GM12878 (cell line): ENCODE measurements around the gene MACROD2. TPM values are rescaled to one million over a fixed set of nuclear protein-coding genes. Genes with fewer than 3 reads are reported as not detected.

Source experiments
- ATAC-seq: fragments of 200-7000 bp; cut with Tn5 transposase; 3 replicates; pipeline ENCODE4 v1.9.1; 2020; ENCODE audit warnings: mild to moderate bottlenecking, moderate library complexity
- BruUV-seq: library from RNA; stranded (reverse); fragments of 400-500 nt; replicated peaks from 2 replicates; lab custom pipeline; 2021; lab: Mats Ljungman, UMichigan
- CTCF ChIA-PET: fragments of 300-600 bp; sonication (Branson Sonifier 250); formaldehyde crosslinking; extraction: SDS; loops from one replicate; lab custom pipeline; 2021; ENCODE audit warnings: inconsistent platforms; lab: Yijun Ruan, JAX
- POLR2A ChIA-PET: fragments of 350-600 bp; formaldehyde crosslinking; extraction: SDS; loops from one replicate; lab custom pipeline; 2021; ENCODE audit warnings: inconsistent platforms; lab: Charles Lee
- RAD21 ChIA-PET: fragments of 300-600 bp; sonication (Branson Sonifier 250); formaldehyde crosslinking; loops from one replicate; lab custom pipeline; 2023; ENCODE audit warnings: antibody characterized with exemption; ENCODE audit not compliant: unreplicated experiment; lab: Charles Lee
- SMC1A ChIA-PET: fragments of 300-600 bp; sonication (Branson Sonifier 250); formaldehyde crosslinking; loops from one replicate; lab custom pipeline; 2023; ENCODE audit not compliant: unreplicated experiment, uncharacterized antibody; lab: Charles Lee
- DNase-seq: peaks from one replicate; pipeline ENCODE4 v3.0.0-alpha.2; 2011; ENCODE audit warnings: low read depth, low spot score
- FAIRE-seq: peaks from 3 replicates; lab custom pipeline; 2011; peaks lifted over from hg19 to GRCh38; lab: Jason Lieb, UNC
- H2AFZ ChIP-seq: 2 replicates; pipeline ENCODE4 v1.6.0; 2011; ENCODE audit warnings: low read depth, low read length, control low read depth; ENCODE audit not compliant: control insufficient read depth
- H3K27ac ChIP-seq: 2 replicates; pipeline ENCODE4 v1.5.1; 2011; ENCODE audit warnings: control low read depth; ENCODE audit not compliant: control insufficient read depth, insufficient read depth
- H3K27me3 ChIP-seq, 2 experiments: replicated peaks in 1 of 2; 2 replicates each; pipeline versions ENCODE4 v1.6.0 to v1.6.1; 2011; ENCODE audit warnings: low read length in 1 of 2; ENCODE audit not compliant: control insufficient read depth in 2 of 2, insufficient read depth in 2 of 2
- H3K36me3 ChIP-seq, 2 experiments: 2 replicates each; pipeline ENCODE4 v1.5.1; 2011; ENCODE audit warnings: low read length in 1 of 2; ENCODE audit not compliant: control insufficient read depth in 2 of 2, insufficient read depth in 2 of 2
- H3K4me1 ChIP-seq: 2 replicates; pipeline ENCODE4 v1.6.1; 2011; ENCODE audit warnings: mild to moderate bottlenecking, low read length, moderate library complexity, mixed read lengths; ENCODE audit not compliant: control insufficient read depth, insufficient read depth
- H3K4me2 ChIP-seq: 2 replicates; pipeline ENCODE4 v1.6.0; 2011; ENCODE audit warnings: control low read depth; ENCODE audit not compliant: control insufficient read depth, insufficient read depth
- H3K4me3 ChIP-seq: fragments of 200-600 bp; sonication (generic); 2 replicates; pipeline ENCODE4 v1.5.1; 2016
- H3K79me2 ChIP-seq: 2 replicates; pipeline ENCODE4 v1.6.0; 2011; ENCODE audit warnings: low read length; ENCODE audit not compliant: control insufficient read depth, insufficient read depth
- H3K9ac ChIP-seq: 2 replicates; pipeline ENCODE4 v1.8.0; 2011; ENCODE audit warnings: low read length, control low read depth, mixed read lengths; ENCODE audit not compliant: control insufficient read depth, insufficient read depth
- H3K9me3 ChIP-seq: replicated peaks from 3 replicates; pipeline ENCODE4 v1.5.1; 2011; ENCODE audit warnings: mild to moderate bottlenecking, low read length; ENCODE audit not compliant: control insufficient read depth, insufficient read depth
- H4K20me1 ChIP-seq: 2 replicates; pipeline ENCODE4 v1.6.0; 2011; ENCODE audit not compliant: control insufficient read depth, insufficient read depth
- ASH2L ChIP-seq: fragments of 300-600, 200-600 bp; sonication (generic); IDR thresholded peaks from 2 replicates; pipeline ENCODE4 v1.6.1; 2017; ENCODE audit warnings: low read depth, mild to moderate bottlenecking, borderline replicate concordance
- SPI1 ChIP-seq: IDR thresholded peaks from 2 replicates; pipeline ENCODE4 v1.6.1; 2011; ENCODE audit warnings: low read depth, mild to moderate bottlenecking, low read length, moderate library complexity, borderline replicate concordance; ENCODE audit not compliant: insufficient read depth
- WGBS: methylation state at CpG from one replicate; pipeline ENCODE4 v1.1.6; 2016; ENCODE audit warnings: low lambda C conversion rate; ENCODE audit not compliant: insufficient replicate concordance, insufficient coverage; ENCODE audit errors: missing lambda C conversion rate; 5-methylcytosine and 5-hydroxymethylcytosine counted together
- in situ Hi-C: fragments of 300-500 bp; cut with MboI; formaldehyde crosslinking; loops from 9 replicates; pipeline ENCODE4 v1.14.3; 2018; ENCODE audit warnings: mixed read lengths
- intact Hi-C: fragments of 100-400 bp; cut with micrococcal nuclease; formaldehyde crosslinking; loops from one replicate; pipeline ENCODE4 v1.14.2; 2022; ENCODE audit not compliant: unreplicated experiment
- polyA plus RNA-seq, 11 experiments: library from polyadenylated mRNA; depleted of rRNA in 4 of 11; unstranded in 6 of 11; stranded (reverse) in 5 of 11; fragments of >200 nt; fragmentation: Nextera tagmentation in 4 of 11; fragmentation: Illumina TruSeq in 1 of 11; extraction: Ambion mirVana in 4 of 11; extraction: Trizol in 1 of 11; gene quantifications; 1 replicate in 1 of 11; 2 replicates in 10 of 11; pipeline versions ENCODE4 v1.2.1 to v1.2.3, GENCODE V29; 2011 to 2016; ENCODE audit warnings: inconsistent platforms in 2 of 11, missing spikeins in 2 of 11, low read depth in 1 of 11
- total RNA-seq, 4 experiments: library from RNA; depleted of rRNA in 3 of 4; stranded (reverse); fragments of >200 nt in 3 of 4; fragmentation: Illumina TruSeq in 1 of 4; extraction: Trizol in 1 of 4; gene quantifications; 2 replicates each; pipeline versions ENCODE4 v1.2.1 to v1.2.3, GENCODE V29; 2013 to 2021
- TF ChIP-seq, protein P1 (sequence below): fragments of 450-650 bp; IDR thresholded peaks from 2 replicates; pipeline ENCODE4 v1.6.1; 2016; ENCODE audit warnings: mild to moderate bottlenecking, moderate library complexity, borderline replicate concordance

Gene MACROD2
- total and polyA plus RNA-seq, 10 of the 15 experiments (the other 5 are each of a cell fraction or from before 2014, with no cell fraction given): 1.1 to 21.5 (median 2.2) TPM

DNA sequence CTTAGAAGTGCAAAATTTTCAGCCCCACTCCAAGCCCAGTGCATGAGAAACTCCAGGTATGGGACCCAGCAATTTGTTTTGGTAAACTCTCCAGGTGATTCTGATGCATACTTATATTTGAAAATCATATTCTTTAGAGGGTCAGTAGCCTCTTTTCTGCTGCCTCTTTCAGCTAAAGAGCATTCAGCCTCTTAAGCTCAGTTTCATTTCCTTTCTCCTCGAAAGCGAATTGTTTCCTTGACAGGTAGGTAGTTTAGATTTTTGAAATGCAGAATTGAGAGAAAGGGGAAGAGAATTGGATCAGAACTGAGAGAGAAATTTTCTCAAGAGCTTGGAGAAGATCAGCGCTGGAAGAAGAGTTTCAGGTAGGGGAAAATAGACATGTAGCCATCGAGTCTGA is 1337.9 kb downstream of the MACROD2 start:
- RAD21 ChIA-PET: no interaction called here
- no peak; the same call in 2 of the 3 replicates for ATAC-seq
- POLR2A ChIA-PET: no interaction called here
- in situ Hi-C loops: no loop called here
- WGBS: 0% methylated on average over 4 of the region's 4 CpGs
- DNase-seq: no peak
- no peaks in the 10 kb centered on the region; the same call in 2 of the 3 replicates for H3K9me3 ChIP-seq
- peak overlapping the region; percentile 64 for H3K4me3 ChIP-seq
- peak overlapping the region; percentile 73 for H3K27ac ChIP-seq
- H3K4me2 ChIP-seq: peak overlapping the region; percentile 91
- SMC1A ChIA-PET: interaction anchor here (0.8 kb wide), 1 partner anchor 29 kb away, joined by 3 read pairs; no protein-coding TSS in a partner anchor
- FAIRE-seq: no peak
- H3K79me2 ChIP-seq: no peaks in the 10 kb centered on the region
- TF ChIP-seq ASH2L: no peak
- TF ChIP-seq, protein P1, sequence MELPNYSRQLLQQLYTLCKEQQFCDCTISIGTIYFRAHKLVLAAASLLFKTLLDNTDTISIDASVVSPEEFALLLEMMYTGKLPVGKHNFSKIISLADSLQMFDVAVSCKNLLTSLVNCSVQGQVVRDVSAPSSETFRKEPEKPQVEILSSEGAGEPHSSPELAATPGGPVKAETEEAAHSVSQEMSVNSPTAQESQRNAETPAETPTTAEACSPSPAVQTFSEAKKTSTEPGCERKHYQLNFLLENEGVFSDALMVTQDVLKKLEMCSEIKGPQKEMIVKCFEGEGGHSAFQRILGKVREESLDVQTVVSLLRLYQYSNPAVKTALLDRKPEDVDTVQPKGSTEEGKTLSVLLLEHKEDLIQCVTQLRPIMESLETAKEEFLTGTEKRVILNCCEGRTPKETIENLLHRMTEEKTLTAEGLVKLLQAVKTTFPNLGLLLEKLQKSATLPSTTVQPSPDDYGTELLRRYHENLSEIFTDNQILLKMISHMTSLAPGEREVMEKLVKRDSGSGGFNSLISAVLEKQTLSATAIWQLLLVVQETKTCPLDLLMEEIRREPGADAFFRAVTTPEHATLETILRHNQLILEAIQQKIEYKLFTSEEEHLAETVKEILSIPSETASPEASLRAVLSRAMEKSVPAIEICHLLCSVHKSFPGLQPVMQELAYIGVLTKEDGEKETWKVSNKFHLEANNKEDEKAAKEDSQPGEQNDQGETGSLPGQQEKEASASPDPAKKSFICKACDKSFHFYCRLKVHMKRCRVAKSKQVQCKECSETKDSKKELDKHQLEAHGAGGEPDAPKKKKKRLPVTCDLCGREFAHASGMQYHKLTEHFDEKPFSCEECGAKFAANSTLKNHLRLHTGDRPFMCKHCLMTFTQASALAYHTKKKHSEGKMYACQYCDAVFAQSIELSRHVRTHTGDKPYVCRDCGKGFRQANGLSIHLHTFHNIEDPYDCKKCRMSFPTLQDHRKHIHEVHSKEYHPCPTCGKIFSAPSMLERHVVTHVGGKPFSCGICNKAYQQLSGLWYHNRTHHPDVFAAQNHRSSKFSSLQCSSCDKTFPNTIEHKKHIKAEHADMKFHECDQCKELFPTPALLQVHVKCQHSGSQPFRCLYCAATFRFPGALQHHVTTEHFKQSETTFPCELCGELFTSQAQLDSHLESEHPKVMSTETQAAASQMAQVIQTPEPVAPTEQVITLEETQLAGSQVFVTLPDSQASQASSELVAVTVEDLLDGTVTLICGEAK: no peak
- peak; percentile 59 for TF ChIP-seq SPI1
- H3K36me3 ChIP-seq: no peaks in the 10 kb centered on the region
- no peaks in the 10 kb centered on the region for H4K20me1 ChIP-seq
- H2AFZ ChIP-seq: peak overlapping the region; percentile 81
- no peaks in the 10 kb centered on the region for H3K27me3 ChIP-seq
- intact Hi-C loops: no loop called here
- CTCF ChIA-PET: no interaction called here
- BruUV-seq: no TSS peak
- H3K4me1 ChIP-seq: peaks cover 6% of the 10 kb centered on the region; the same call in 1 of the 2 replicates
- peak overlapping the region; percentile 37; the same call in 1 of the 2 replicates for H3K9ac ChIP-seq
